ENCODE measurements around the gene OR8D4.
"Not testable (repeated sequence)": the region's sequence is repeated elsewhere in the genome, so short reads cannot be mapped to it uniquely, and the experiment has no call there.

Gene OR8D4

DNA sequence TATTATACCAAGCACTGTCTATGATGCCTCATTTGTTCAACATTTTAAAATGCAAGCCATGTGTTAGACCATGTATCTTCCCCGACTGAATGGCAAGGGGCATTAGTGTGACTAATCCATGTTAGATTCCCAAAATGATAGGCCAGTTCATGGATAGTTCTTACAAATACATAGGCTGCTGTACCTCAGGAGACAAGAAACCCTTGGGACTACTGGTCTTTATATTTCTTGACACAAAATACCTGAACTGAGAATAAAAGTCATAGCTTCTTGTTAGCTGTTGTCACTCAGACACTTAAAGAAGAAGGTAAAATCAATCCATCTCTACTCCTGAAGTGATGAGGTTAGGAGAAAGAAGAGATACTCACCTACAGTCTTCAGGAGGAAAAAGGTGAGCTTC, at the start of gene OR8D4:
OR8D4 (plus strand) TSS at position 301 of the 400 bp plus-strand sequence. CDS start 4,265 bp downstream, outside the sequence.
- no peak for DNase-seq

DNA sequence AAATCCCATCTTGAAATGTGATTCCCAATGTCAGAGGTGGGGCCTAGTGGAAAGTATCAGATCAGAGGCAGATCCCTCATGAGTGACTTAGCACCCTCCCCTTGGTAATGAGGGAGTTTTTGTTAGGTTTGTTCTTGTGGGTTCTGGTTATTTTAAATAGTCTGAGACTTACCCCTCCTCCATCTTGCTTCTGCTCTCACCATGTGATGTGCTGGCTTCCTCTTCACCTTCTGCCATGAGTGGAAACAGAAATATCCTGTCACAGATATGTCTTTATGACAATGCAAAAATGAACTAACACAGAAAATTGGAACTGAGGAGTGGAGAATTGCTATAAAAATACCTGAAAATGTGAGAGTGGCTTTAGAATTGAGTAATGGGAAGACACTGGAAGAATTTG, 49.6 kb upstream of the OR8D4 start:
- no peak for DNase-seq

DNA sequence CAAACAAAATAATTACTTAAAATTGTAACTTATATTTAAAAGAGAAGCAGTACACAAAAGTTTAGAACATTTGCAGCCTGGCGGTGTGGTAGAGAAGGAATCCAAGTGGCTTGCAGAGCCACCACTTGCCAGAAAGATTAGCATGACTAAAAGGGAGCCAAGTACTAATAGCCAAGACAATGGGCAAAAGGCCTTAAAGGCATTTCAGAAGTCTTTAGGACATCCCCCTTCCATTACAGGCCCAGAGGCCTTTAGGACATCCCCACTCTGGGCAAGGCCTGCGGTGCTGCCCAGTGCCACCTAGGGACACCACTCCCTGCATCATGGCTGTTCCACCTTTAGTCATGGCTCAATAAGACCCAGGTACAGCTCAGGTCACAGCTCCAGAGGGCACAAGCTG, 48.9 kb upstream of the OR8D4 start:
- DNase-seq = no peak

DNA sequence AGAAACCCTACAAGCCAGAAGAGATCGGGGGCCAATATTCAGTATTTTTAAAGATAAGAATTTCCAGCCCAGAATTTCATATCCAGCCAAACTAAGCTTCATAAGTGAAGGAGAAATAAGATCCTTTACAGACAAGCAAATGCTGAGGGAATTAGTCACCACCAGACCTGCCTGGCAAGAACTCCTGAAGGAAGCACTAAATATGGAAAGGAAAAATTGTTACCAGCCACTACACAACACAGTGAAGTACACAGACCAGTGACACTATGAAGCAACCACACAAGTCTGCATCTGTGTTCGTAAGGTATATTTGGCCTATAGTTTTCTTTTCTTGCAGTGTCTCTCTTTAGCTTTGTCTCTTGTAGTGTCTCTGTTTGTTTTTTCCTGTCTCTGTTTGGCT, 45.5 kb upstream of the OR8D4 start:
- DNase-seq = no peak

DNA sequence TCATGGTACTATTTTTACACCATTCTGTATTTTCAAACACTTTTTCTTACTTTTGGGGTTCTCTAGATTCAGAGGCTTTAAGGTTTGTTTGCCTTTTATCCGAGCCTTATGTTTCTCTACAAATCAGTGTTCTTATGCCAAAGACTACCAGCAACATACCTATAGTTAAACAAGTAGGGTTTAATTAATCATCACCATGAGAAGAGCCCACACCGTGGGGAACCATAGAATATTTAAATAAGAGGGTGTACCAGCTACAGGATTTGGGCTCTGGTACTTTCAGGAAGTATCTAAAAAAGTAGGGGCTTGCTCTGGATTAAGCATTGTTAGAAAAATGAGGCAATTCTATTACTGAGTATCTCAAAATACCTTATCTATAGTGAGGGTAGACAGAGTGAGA, 42.2 kb upstream of the OR8D4 start:
- DNase-seq = no peak

GRCh38 chr11:123865293-123865692, 36.7 kb upstream of the OR8D4 start:
- not testable (repeated sequence) for DNase-seq

DNA sequence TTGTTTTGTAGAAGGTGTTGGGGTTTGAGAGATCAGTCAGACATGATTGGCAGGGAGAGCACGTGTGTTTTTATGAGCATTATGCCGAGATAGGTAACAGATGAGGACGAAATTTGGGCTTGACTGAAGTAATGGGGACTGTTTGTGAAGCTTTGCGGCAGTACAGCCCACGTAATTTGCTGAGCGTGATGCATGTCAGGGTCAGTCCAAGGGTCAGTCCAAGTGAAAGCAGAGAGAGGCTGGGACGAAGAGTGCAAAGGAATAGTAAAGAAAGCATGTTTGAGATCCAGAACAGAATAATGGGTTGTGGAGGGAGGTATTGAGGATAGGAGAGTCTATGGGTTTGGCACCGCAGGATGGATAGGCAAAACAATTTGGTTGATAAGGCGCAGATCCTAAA, 34.2 kb upstream of the OR8D4 start:
- not testable (repeated sequence) for DNase-seq

DNA sequence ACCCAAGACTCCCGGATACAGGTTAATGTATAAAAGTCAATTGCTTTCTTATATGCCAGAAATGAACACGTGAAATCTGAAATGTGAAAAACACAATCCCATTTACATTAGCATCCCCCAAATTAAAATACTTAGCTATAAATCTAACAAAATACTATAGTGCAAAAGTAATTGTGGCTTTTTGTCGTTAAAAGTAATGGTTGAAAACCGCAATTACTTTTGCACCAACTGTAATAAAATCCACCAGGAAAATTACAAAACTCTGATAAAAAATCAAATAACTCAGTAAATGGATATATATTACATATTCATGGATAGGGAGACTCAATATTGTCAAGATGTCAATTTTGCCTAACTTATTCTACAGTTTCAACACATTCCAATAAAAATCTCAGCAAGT, 21.1 kb upstream of the OR8D4 start:
- DNase-seq = no peak

DNA sequence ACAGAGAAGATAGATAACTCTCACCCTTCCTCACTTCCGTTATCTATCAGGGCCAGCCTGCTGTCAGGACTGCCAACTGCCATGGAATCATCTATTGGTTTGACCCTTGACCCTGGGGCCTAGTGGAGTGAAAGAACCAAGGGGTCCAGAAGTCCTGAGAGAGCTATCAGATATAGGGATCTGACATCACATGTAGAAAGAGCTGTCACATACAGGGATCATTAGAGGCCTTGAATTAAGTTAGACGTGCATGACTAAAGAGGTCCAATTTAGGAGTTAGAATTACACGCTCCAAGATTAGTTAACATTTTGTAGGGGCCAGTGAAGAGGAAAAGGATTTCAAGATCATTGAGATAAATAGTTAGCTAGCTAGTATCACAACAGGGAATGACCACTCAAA, 16.4 kb upstream of the OR8D4 start, which contains the start of gene TMEM225:
TMEM225 (minus strand) TSS at position 101 of the 400 bp plus-strand sequence. CDS start 245 bp downstream, outside the sequence.
- no peak for DNase-seq

GRCh38 chr11:123892031-123892430, 9.9 kb upstream of the OR8D4 start:
- DNase-seq = no peak

DNA sequence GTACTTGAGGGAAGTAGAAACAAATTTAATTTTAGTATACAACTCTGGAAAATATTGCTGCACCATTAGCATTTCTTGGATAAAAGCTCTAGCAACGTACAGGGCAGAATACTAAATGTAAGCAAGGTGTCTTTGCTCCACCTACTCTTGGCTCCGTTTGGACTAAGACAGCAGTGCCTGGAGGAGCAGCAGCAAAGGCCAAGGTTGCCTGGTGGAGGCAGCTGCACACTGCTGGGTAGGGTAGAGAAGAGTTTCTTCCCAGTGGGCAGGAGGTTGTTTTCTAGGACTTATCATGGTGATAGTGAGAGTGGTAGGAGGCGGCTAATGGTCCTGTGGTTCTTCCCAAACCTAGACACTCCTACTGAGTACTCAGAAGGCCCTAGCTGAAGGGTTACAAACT, 2.2 kb upstream of the OR8D4 start:
- no peak for DNase-seq

GRCh38 chr11:123903932-123904331, 2.0 kb downstream of the OR8D4 start:
- no peak for DNase-seq

DNA sequence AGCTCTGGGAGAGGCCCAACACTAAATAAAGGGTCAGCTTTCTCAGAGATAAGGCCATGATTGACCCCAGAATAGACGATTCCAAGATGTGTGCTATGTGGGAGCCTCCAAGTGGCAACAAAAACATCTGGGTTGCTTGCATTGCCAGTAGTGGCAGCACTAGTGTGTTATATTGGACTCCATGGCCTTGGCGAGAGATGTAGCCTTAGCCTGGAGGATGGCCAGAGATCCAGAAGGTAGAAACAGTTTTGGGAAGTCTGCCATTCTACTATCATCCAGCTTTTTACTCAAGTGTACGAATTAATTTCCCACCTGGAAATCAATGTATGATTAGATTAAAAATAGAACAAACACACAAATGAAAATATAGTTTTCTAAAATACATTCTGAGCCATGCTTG, 3.0 kb downstream of the OR8D4 start:
- no peak for DNase-seq

- DNase-seq = no peak
These were observed 3.9 kb downstream of the OR8D4 start for GRCh38 chr11:123905826-123906225.

- DNase-seq = no peak
These were observed 19.0 kb downstream of the OR8D4 start for GRCh38 chr11:123920943-123921342.

DNA sequence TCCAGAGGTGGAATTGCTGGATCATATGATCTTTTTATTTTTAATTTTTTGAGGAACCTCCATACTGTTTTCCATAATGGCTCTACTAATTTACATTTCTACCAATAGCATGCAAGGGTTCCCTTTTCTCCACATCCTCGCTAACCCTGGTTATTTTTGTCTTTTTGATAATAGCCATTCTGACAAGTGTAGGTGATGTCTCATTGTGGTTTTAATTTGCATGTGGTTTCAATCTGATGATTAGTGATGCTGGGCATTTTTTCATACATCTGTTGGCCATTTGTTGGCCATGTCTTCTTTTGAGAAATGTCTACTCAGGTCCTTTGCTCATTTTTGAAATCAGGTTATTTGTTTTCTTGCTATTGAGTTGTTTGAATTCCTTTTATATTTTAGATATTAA, 22.1 kb downstream of the OR8D4 start:
- DNase-seq = no peak

- no peak for DNase-seq
These were observed 37.4 kb downstream of the OR8D4 start, which contains the start of gene OR4D5 for GRCh38 chr11:123939317-123939716. Gene OR4D5, plus strand, starts transcription at chr11:123939617. Its CDS starts 0 bp downstream, at chr11:123939617.

- DNase-seq = no peak
These were observed 40.4 kb downstream of the OR8D4 start for GRCh38 chr11:123942413-123942812.

- no peak for DNase-seq
These were observed 41.8 kb downstream of the OR8D4 start, which contains the start of gene OR6T1 for GRCh38 chr11:123943738-123944137. Gene OR6T1, minus strand, starts transcription at chr11:123943838. Its CDS starts 0 bp downstream, at chr11:123943838.

DNA sequence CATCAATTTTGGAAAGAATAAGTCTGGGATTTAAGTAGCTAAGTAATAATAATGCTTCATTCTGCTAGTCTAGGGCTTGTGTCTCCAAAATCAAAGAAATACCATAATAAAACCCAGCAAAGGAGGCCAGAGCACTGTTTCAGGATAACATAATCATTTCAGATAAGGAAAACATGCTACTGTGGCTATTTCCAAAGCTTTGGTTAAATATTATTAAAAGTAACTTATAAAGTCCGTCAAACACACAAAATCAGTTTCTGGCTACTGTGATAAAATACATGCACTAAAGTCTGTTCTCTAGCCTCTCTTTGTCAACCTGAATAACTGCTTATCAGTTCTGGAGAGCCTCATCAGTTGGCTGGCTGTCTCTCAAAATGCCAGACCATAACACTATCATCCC, 43.2 kb downstream of the OR8D4 start:
- DNase-seq = no peak

DNA sequence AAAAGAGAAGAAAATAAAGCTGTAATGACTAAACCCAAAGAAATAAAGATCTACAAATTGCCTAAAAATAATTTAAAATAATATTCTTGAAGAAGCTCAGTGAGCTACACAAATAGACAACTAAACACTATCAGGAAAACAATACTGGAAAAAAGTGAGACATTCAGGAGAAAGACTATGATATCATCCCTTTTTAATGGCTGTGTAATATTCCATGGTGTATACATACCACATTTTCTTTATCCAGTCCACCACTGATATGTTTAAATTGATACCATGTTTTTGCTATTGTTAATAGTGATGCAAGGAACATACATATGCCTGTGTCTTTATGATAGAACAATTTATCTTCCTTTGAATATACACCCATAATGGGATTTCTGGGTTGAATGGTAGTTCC, 54.8 kb downstream of the OR8D4 start:
- no peak for DNase-seq
